Sigmoid colon (tissue), 7 donors: ENCODE results near the gene TMEM254. TPM values are rescaled to one million over a fixed set of nuclear protein-coding genes. Genes with fewer than 3 reads are reported as not detected.

Experiments
- DNase-seq: peaks from one replicate; pipeline ENCODE4 v3.0.0-alpha.2; 2019
- H3K27ac ChIP-seq, 4 donors: fragments of 200-600 bp; sonication (generic); one replicate each; pipeline ENCODE4 v1.5.1; 2016 to 2019; ENCODE audit warnings: mild to moderate bottlenecking in 1 of 4
- H3K27me3 ChIP-seq, 3 donors: fragments of 200-600 bp; sonication (generic); one replicate each; pipeline ENCODE4 v1.5.1; 2019; ENCODE audit warnings: mild to moderate bottlenecking in 1 of 3
- H3K36me3 ChIP-seq, 4 donors: fragments of 200-600 bp; sonication (generic); one replicate each; pipeline ENCODE4 v1.5.1; 2016 to 2019
- H3K4me1 ChIP-seq, 4 donors: fragments of 200-600 bp; sonication (generic); one replicate each; pipeline ENCODE4 v1.5.1; 2017 to 2019
- H3K4me3 ChIP-seq, 4 donors: fragments of 200-600 bp; sonication (generic); one replicate each; pipeline ENCODE4 v1.5.1; 2017 to 2019; ENCODE audit warnings: mild to moderate bottlenecking in 2 of 4, moderate library complexity in 1 of 4
- H3K9me3 ChIP-seq, 4 donors: fragments of 200-600 bp in 3 of 4; sonication (generic) in 3 of 4; one replicate each; pipeline versions ENCODE4 v1.5.1 to v1.6.1; 2013 to 2019
- EP300 ChIP-seq, 4 donors: sonication (generic); formaldehyde crosslinking; IDR thresholded peaks; one replicate each; pipeline ENCODE4 v1.6.1; 2017; ENCODE audit warnings: antibody characterized with exemption in 4 of 4
- POLR2A ChIP-seq, 2 donors: fragments of 450-650 bp; IDR thresholded peaks; one replicate each; pipeline ENCODE4 v1.6.1; 2016; ENCODE audit warnings: antibody characterized with exemption in 2 of 2, mild to moderate bottlenecking in 2 of 2, moderate library complexity in 2 of 2
- POLR2AphosphoS5 ChIP-seq, 4 donors: sonication (generic); formaldehyde crosslinking; IDR thresholded peaks; one replicate each; pipeline ENCODE4 v1.6.1; 2017; ENCODE audit warnings: antibody characterized with exemption in 4 of 4
- WGBS, 2 donors: extraction: QIAGEN DNeasy Blood & Tissue Kit; methylation state at CpG; one replicate each; pipeline ENCODE4 v1.1.7; 2013; 5-methylcytosine and 5-hydroxymethylcytosine counted together
- intact Hi-C: fragments of 100-400 bp; cut with DNase I; formaldehyde crosslinking; loops from one replicate; pipeline ENCODE4 v1.15.1; 2023
- polyA plus RNA-seq, 3 donors: library from polyadenylated mRNA; stranded (reverse); fragments of 200-250 nt; gene quantifications; one replicate each; pipeline ENCODE4 v1.2.3, GENCODE V29; 2013
- total RNA-seq, 4 donors: library from RNA; depleted of rRNA; stranded (reverse); fragments of >200 nt; gene quantifications; one replicate each; pipeline ENCODE4 v1.1.0, GENCODE V29; 2016
- TF ChIP-seq, protein P1 (sequence below), 4 experiments: fragments of 450-650 bp in 3 of 4; fragments of 200-600 bp in 1 of 4; IDR thresholded peaks; one replicate each; pipeline ENCODE4 v1.5.1; 2016 to 2019; ENCODE audit warnings: antibody characterized with exemption in 4 of 4, mild to moderate bottlenecking in 3 of 4, moderate library complexity in 2 of 4
- donor health status: healthy with polysubstance abuse.
- donor health status: Bipolar disorder and iron deficiency.
- donor health status: healthy.

TMEM254 gene
- total and polyA plus RNA-seq, 7 donors = 11.4 to 18.0 (median 13.6) TPM

DNA sequence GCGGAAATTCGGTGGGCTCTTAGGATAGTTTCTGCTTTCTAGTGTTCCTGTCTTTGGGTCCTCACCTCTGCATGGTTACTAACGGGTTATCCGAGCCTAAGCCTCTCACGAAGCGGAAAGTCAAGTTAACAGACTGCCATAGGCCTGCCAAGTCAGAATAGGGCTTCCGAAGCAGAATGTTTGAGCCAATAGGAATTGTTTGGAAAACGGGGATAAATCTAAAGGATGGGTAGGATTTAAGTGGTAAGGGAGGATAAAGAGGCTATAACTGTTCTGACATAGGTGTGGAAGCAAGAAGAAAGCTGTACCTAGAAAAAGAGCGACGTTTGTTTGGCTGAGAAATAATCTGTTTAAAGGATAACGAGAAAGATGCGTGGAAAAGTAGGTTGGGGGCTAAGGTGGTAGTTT lies 851 bp downstream of the TMEM254 start:
- peak overlapping the region; percentile 94 to 96 (median 96) for H3K27ac ChIP-seq
- H3K36me3 ChIP-seq = peaks cover 0 to 14% (median 3%) of the 10 kb centered on the region in 4 donors
- H3K4me1 ChIP-seq = peaks cover 0 to 16% (median 12%) of the 10 kb centered on the region in 4 donors
- no peaks in the 10 kb centered on the region for H3K9me3 ChIP-seq
- peak overlapping the region; percentile 70 to 87 (median 78) for H3K4me3 ChIP-seq
- TF ChIP-seq, protein P1, sequence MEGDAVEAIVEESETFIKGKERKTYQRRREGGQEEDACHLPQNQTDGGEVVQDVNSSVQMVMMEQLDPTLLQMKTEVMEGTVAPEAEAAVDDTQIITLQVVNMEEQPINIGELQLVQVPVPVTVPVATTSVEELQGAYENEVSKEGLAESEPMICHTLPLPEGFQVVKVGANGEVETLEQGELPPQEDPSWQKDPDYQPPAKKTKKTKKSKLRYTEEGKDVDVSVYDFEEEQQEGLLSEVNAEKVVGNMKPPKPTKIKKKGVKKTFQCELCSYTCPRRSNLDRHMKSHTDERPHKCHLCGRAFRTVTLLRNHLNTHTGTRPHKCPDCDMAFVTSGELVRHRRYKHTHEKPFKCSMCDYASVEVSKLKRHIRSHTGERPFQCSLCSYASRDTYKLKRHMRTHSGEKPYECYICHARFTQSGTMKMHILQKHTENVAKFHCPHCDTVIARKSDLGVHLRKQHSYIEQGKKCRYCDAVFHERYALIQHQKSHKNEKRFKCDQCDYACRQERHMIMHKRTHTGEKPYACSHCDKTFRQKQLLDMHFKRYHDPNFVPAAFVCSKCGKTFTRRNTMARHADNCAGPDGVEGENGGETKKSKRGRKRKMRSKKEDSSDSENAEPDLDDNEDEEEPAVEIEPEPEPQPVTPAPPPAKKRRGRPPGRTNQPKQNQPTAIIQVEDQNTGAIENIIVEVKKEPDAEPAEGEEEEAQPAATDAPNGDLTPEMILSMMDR (IDR thresholded peaks at IDR 0.05) = no peak
- TF ChIP-seq POLR2AphosphoS5 (IDR thresholded peaks at IDR 0.05) (no peak), POLR2A (IDR thresholded peaks at IDR 0.05) (no peak), EP300 (IDR thresholded peaks at IDR 0.05) (no peak)
- intact Hi-C loops = loop anchor here (2.0 to 5.0 kb wide), 2 partner anchors 99 to 128 kb away; partner anchors contain the start of gene ANXA11
- DNase-seq = no peak
- no peaks in the 10 kb centered on the region for H3K27me3 ChIP-seq
- WGBS, 2 donors = 1 to 3% methylated on average over 12 of the region's 12 CpGs

DNA sequence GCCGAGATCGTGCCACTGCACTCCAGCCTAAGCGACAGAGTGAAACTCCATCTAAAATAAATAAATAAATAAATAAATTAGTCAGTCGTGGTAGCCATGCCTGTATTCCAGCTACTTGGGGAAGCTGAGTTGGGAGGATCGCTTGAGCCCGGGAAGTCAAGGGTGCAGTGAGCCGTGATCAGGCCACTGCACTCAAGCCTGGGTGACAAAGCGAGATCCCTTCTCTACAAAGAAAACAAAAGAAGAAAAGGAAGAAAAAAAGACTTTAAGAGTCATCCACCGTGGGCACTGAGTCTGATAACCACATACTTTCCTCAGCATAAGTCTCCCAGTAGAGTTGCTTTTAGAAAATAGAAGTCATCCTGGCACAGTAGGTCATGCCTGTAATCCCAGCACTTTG lies 2.6 kb downstream of the TMEM254 start:
- peaks cover 0 to 24% (median 3%) of the 10 kb centered on the region in 4 donors for H3K36me3 ChIP-seq
- WGBS, 2 donors = 92 to 93% methylated on average over 9 of the region's 9 CpGs
- no peak overlapping the region for H3K27ac ChIP-seq
- DNase-seq = no peak
- intact Hi-C loops = no loop called here
- H3K4me3 ChIP-seq = no peak overlapping the region
- no peaks in the 10 kb centered on the region for H3K9me3 ChIP-seq
- TF ChIP-seq, protein P1 (IDR thresholded peaks at IDR 0.05) = no peak
- TF ChIP-seq POLR2A (IDR thresholded peaks at IDR 0.05) (no peak), EP300 (IDR thresholded peaks at IDR 0.05) (no peak), POLR2AphosphoS5 (IDR thresholded peaks at IDR 0.05) (no peak)
- no peaks in the 10 kb centered on the region for H3K27me3 ChIP-seq
- H3K4me1 ChIP-seq = peaks cover 0 to 16% (median 12%) of the 10 kb centered on the region in 4 donors

DNA sequence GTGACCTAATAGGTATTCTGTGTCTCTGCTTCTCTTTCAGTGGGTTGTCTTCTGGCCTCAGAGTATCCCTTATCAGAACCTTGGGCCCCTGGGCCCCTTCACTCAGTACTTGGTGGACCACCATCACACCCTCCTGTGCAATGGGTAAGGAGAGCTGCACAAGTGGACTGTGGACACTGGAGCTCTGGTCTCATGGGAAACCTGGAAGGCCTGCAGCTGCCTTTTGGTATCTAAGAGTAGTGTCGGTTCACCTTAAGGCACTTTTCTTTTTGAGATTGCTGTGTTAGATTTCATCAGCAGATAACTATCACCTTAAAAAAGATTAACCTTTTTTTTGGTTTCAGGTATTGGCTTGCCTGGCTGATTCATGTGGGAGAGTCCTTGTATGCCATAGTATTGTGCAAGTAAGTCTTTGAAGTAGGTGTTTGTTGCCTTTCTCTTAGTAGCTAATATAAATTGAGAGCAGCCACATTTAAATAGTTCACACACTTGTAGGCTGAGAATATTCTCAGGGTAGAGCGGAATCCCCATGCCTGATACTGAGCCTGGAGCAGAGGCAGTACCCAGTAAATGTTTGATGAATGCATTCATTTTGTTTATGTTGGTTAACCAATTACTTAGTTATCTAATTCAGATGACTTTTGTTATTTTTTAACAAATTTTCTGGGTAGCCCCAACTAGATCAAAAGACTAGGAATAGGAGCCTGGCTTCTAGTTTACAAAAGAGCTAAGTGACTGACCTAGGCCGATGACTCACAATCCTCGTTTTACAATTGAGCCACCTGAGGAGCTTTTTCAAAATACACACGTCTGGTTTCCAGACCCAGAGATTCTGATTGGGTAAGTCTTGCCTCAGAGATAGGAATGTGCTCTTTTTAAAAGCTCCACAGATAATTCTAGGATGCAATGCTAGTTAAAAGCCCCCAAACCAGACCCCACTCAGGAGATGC lies 3.6 kb downstream of the TMEM254 start:
- Histone ChIP-seq H3K4me1 (peaks cover 0 to 16% (median 12%) of the 10 kb centered on the region in 4 donors), H3K9me3 (no peaks in the 10 kb centered on the region), H3K36me3 (peaks cover 0 to 35% (median 3%) of the 10 kb centered on the region in 4 donors), H3K27me3 (no peaks in the 10 kb centered on the region), H3K4me3 (no peak overlapping the region), H3K27ac (no peak overlapping the region)
- TF ChIP-seq POLR2A (IDR thresholded peaks at IDR 0.05) (no peak), POLR2AphosphoS5 (IDR thresholded peaks at IDR 0.05) (no peak), EP300 (IDR thresholded peaks at IDR 0.05) (no peak)
- TF ChIP-seq, protein P1 (IDR thresholded peaks at IDR 0.05) = no peak
- intact Hi-C loops = no loop called here
- 71 to 78% methylated on average over 5 of the region's 5 CpGs for WGBS, 2 donors
- DNase-seq = no peak

DNA sequence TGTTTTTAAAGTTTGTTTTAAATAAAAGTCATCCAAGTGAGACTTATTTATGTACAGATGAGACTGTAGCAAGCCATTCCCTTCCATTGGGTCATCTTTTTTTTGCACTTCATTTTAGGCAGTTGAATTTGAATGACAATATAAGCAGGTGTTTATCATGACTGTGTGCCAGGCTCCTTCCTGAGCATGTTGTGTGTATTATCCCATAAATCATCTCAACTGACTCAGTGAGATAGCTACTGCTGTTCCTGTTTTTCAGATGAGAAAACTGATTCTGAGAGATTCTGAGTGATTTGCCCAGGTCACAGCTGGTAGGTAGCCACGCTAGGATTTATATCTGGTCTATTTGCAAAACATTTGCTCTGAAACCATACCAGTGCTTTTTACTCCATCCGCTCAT lies 11.7 kb downstream of the TMEM254 start:
- H3K27me3 ChIP-seq = no peaks in the 10 kb centered on the region
- no peaks in the 10 kb centered on the region for H3K4me1 ChIP-seq
- intact Hi-C loops = no loop called here
- 76 to 84% methylated on average over 2 of the region's 2 CpGs for WGBS, 2 donors
- H3K4me3 ChIP-seq = no peak overlapping the region
- no peak overlapping the region for H3K27ac ChIP-seq
- no peak for TF ChIP-seq POLR2A (IDR thresholded peaks at IDR 0.05)
- no peak for TF ChIP-seq POLR2AphosphoS5 (IDR thresholded peaks at IDR 0.05)
- TF ChIP-seq, protein P1 (IDR thresholded peaks at IDR 0.05) = no peak
- TF ChIP-seq EP300 (IDR thresholded peaks at IDR 0.05) = no peak
- DNase-seq = no peak
- no peaks in the 10 kb centered on the region for H3K9me3 ChIP-seq
- peaks cover 0 to 51% (median 0%) of the 10 kb centered on the region in 4 donors for H3K36me3 ChIP-seq
